Sigmoid colon (tissue), 7 donors: Measurements from ENCODE around the gene ASIC5. TPM values are rescaled to one million over a fixed set of nuclear protein-coding genes. Genes with fewer than 3 reads are reported as not detected.

ENCODE experiments used
- DNase-seq: peaks from one replicate; pipeline ENCODE4 v3.0.0-alpha.2; 2019
- H3K27ac ChIP-seq, 4 donors: fragments of 200-600 bp; sonication (generic); one replicate each; pipeline ENCODE4 v1.5.1; 2016 to 2019; ENCODE audit warnings: mild to moderate bottlenecking in 1 of 4
- H3K27me3 ChIP-seq, 3 donors: fragments of 200-600 bp; sonication (generic); one replicate each; pipeline ENCODE4 v1.5.1; 2019; ENCODE audit warnings: mild to moderate bottlenecking in 1 of 3
- H3K36me3 ChIP-seq, 4 donors: fragments of 200-600 bp; sonication (generic); one replicate each; pipeline ENCODE4 v1.5.1; 2016 to 2019
- H3K4me1 ChIP-seq, 4 donors: fragments of 200-600 bp; sonication (generic); one replicate each; pipeline ENCODE4 v1.5.1; 2017 to 2019
- H3K4me3 ChIP-seq, 4 donors: fragments of 200-600 bp; sonication (generic); one replicate each; pipeline ENCODE4 v1.5.1; 2017 to 2019; ENCODE audit warnings: mild to moderate bottlenecking in 2 of 4, moderate library complexity in 1 of 4
- H3K9me3 ChIP-seq, 4 donors: fragments of 200-600 bp in 3 of 4; sonication (generic) in 3 of 4; one replicate each; pipeline versions ENCODE4 v1.5.1 to v1.6.1; 2013 to 2019
- CTCF ChIP-seq, 4 experiments: fragments of 450-650 bp in 3 of 4; fragments of 200-600 bp in 1 of 4; IDR thresholded peaks; one replicate each; pipeline ENCODE4 v1.5.1; 2016 to 2019; ENCODE audit warnings: antibody characterized with exemption in 4 of 4, mild to moderate bottlenecking in 3 of 4, moderate library complexity in 2 of 4
- EP300 ChIP-seq, 4 donors: sonication (generic); formaldehyde crosslinking; IDR thresholded peaks; one replicate each; pipeline ENCODE4 v1.6.1; 2017; ENCODE audit warnings: antibody characterized with exemption in 4 of 4
- POLR2A ChIP-seq, 2 donors: fragments of 450-650 bp; IDR thresholded peaks; one replicate each; pipeline ENCODE4 v1.6.1; 2016; ENCODE audit warnings: antibody characterized with exemption in 2 of 2, mild to moderate bottlenecking in 2 of 2, moderate library complexity in 2 of 2
- POLR2AphosphoS5 ChIP-seq, 4 donors: sonication (generic); formaldehyde crosslinking; IDR thresholded peaks; one replicate each; pipeline ENCODE4 v1.6.1; 2017; ENCODE audit warnings: antibody characterized with exemption in 4 of 4
- whole genome bisulfite sequencing, 2 donors: extraction: QIAGEN DNeasy Blood & Tissue Kit; methylation state at CpG; one replicate each; pipeline ENCODE4 v1.1.7; 2013; 5-methylcytosine and 5-hydroxymethylcytosine counted together
- intact Hi-C: fragments of 100-400 bp; cut with DNase I; formaldehyde crosslinking; loops from one replicate; pipeline ENCODE4 v1.15.1; 2023
- polyA plus RNA-seq, 3 donors: library from polyadenylated mRNA; stranded (reverse); fragments of 200-250 nt; gene quantifications; one replicate each; pipeline ENCODE4 v1.2.3, GENCODE V29; 2013
- total RNA-seq, 4 donors: library from RNA; depleted of rRNA; stranded (reverse); fragments of >200 nt; gene quantifications; one replicate each; pipeline ENCODE4 v1.1.0, GENCODE V29; 2016
- donor health status: healthy with polysubstance abuse.
- donor health status: Bipolar disorder and iron deficiency.
- donor health status: healthy.

Gene ASIC5
- total and polyA plus RNA-seq, 7 donors = not detected

GRCh38 chr4:155889946-155890345, 23.9 kb upstream of the ASIC5 start:
- 87 to 91% methylated on average over 2 of the region's 2 CpGs for WGBS, 2 donors
- DNase-seq = no peak
- Histone ChIP-seq H3K36me3 (no peaks in the 10 kb centered on the region), H3K27me3 (no peaks in the 10 kb centered on the region), H3K4me1 (no peaks in the 10 kb centered on the region), H3K27ac (no peak overlapping the region), H3K4me3 (no peak overlapping the region), H3K9me3 (peaks cover 0 to 3% (median 0%) of the 10 kb centered on the region in 4 donors)
- intact Hi-C loops = no loop called here
- TF ChIP-seq CTCF (IDR thresholded peaks at IDR 0.05) (no peak), POLR2AphosphoS5 (IDR thresholded peaks at IDR 0.05) (no peak), POLR2A (IDR thresholded peaks at IDR 0.05) (no peak), EP300 (IDR thresholded peaks at IDR 0.05) (no peak)

- Histone ChIP-seq H3K9me3 (peaks cover 0 to 3% (median 0%) of the 10 kb centered on the region in 4 donors), H3K4me1 (no peaks in the 10 kb centered on the region), H3K27me3 (no peaks in the 10 kb centered on the region), H3K36me3 (no peaks in the 10 kb centered on the region), H3K27ac (no peak overlapping the region), H3K4me3 (no peak overlapping the region)
- WGBS, 2 donors = 26 to 43% methylated on average over 5 of the region's 5 CpGs
- TF ChIP-seq POLR2A (IDR thresholded peaks at IDR 0.05) (no peak), CTCF (IDR thresholded peaks at IDR 0.05) (no peak), EP300 (IDR thresholded peaks at IDR 0.05) (no peak), POLR2AphosphoS5 (IDR thresholded peaks at IDR 0.05) (no peak)
- no peak for DNase-seq
- intact Hi-C loops = no loop called here
Observed at GRCh38 chr4:155889031-155889793, 23.1 kb upstream of the ASIC5 start.

- Histone ChIP-seq H3K9me3 (peaks cover 0 to 3% (median 0%) of the 10 kb centered on the region in 4 donors), H3K27me3 (no peaks in the 10 kb centered on the region), H3K36me3 (no peaks in the 10 kb centered on the region), H3K4me1 (no peaks in the 10 kb centered on the region), H3K4me3 (no peak overlapping the region), H3K27ac (no peak overlapping the region)
- TF ChIP-seq POLR2AphosphoS5 (IDR thresholded peaks at IDR 0.05) = no peak
- TF ChIP-seq CTCF (IDR thresholded peaks at IDR 0.05) = no peak
- TF ChIP-seq POLR2A (IDR thresholded peaks at IDR 0.05) = no peak
- TF ChIP-seq EP300 (IDR thresholded peaks at IDR 0.05) = no peak
- 58 to 62% methylated on average over 6 of the region's 6 CpGs for WGBS, 2 donors
- intact Hi-C loops = no loop called here
- no peak for DNase-seq
Observed at GRCh38 chr4:155887847-155888570, 21.9 kb upstream of the ASIC5 start.

GRCh38 chr4:155887045-155887444, 21.0 kb upstream of the ASIC5 start:
- no peak for TF ChIP-seq CTCF (IDR thresholded peaks at IDR 0.05)
- TF ChIP-seq POLR2AphosphoS5 (IDR thresholded peaks at IDR 0.05) = no peak
- no peak for TF ChIP-seq EP300 (IDR thresholded peaks at IDR 0.05)
- no peak for TF ChIP-seq POLR2A (IDR thresholded peaks at IDR 0.05)
- WGBS, 2 donors = 19 to 61% methylated on average over 1 of the region's 1 CpG
- intact Hi-C loops = no loop called here

More at GRCh38 chr4:155887045-155887444, 21.0 kb upstream of the ASIC5 start:
- no peak for DNase-seq
- no peak overlapping the region for H3K4me3 ChIP-seq
- H3K27ac ChIP-seq = no peak overlapping the region
- H3K4me1 ChIP-seq = no peaks in the 10 kb centered on the region
- H3K36me3 ChIP-seq = no peaks in the 10 kb centered on the region
- no peaks in the 10 kb centered on the region for H3K27me3 ChIP-seq
- H3K9me3 ChIP-seq = peaks cover 0 to 3% (median 0%) of the 10 kb centered on the region in 4 donors
